Keratinocyte (primary cell): ENCODE data around the gene FAM120AOS. TPM values are rescaled to one million over a fixed set of nuclear protein-coding genes. Genes with fewer than 3 reads are reported as not detected.

Source experiments
- DNase-seq: peaks from one replicate; pipeline ENCODE4 v3.0.0-alpha.2; 2011; ENCODE audit warnings: low read depth, missing footprints, low spot score
- FAIRE-seq: peaks from 2 replicates; lab custom pipeline; 2011; peaks lifted over from hg19 to GRCh38; lab: Jason Lieb, UNC
- H2AFZ ChIP-seq: 2 replicates; pipeline ENCODE4 v1.6.0; 2012; ENCODE audit warnings: low read length, control low read depth, inconsistent platforms; ENCODE audit not compliant: control insufficient read depth
- H3K27ac ChIP-seq: 2 replicates; pipeline ENCODE4 v1.5.1; 2011; ENCODE audit warnings: low read length; ENCODE audit not compliant: control insufficient read depth, insufficient read depth
- H3K27me3 ChIP-seq: 3 replicates; pipeline ENCODE4 v1.6.0; 2011; ENCODE audit warnings: low read length; ENCODE audit not compliant: control insufficient read depth, insufficient read depth; ENCODE audit errors: extremely low read depth
- H3K36me3 ChIP-seq, 2 experiments: 2 replicates in 1 of 2; 3 replicates in 1 of 2; pipeline ENCODE4 v1.5.1; 2011; ENCODE audit warnings: low read length in 2 of 2, mild to moderate bottlenecking in 1 of 2; ENCODE audit not compliant: control insufficient read depth in 2 of 2, insufficient read depth in 2 of 2; ENCODE audit errors: extremely low read depth in 1 of 2
- H3K4me1 ChIP-seq: 3 replicates; pipeline ENCODE4 v1.5.1; 2011; ENCODE audit warnings: low read length; ENCODE audit not compliant: control insufficient read depth, insufficient read depth; ENCODE audit errors: extremely low read depth
- H3K4me2 ChIP-seq: 3 replicates; pipeline ENCODE4 v1.6.0; 2011; ENCODE audit warnings: low read depth, low read length; ENCODE audit not compliant: control insufficient read depth, insufficient read depth; ENCODE audit errors: extremely low read depth
- H3K4me3 ChIP-seq, 3 experiments: fragments of 200-600 bp in 1 of 3; sonication (generic) in 1 of 3; 2 replicates in 2 of 3; 3 replicates in 1 of 3; pipeline ENCODE4 v1.5.1; 2011 to 2016; ENCODE audit warnings: low read length in 3 of 3, mild to moderate bottlenecking in 3 of 3, control low read depth in 2 of 3, inconsistent platforms in 1 of 3, low read depth in 1 of 3, mixed read lengths in 1 of 3, mixed run types in 1 of 3, moderate library complexity in 1 of 3; ENCODE audit not compliant: control insufficient read depth in 2 of 3, insufficient read depth in 2 of 3; ENCODE audit errors: extremely low read depth in 1 of 3
- H3K79me2 ChIP-seq: 2 replicates; pipeline ENCODE4 v1.6.0; 2012; ENCODE audit warnings: low read length; ENCODE audit not compliant: control insufficient read depth, insufficient read depth
- H3K9ac ChIP-seq: 3 replicates; pipeline ENCODE4 v1.6.0; 2011; ENCODE audit warnings: low read length; ENCODE audit not compliant: control insufficient read depth, insufficient read depth; ENCODE audit errors: extremely low read depth
- H3K9me1 ChIP-seq: 3 replicates; pipeline ENCODE4 v1.6.0; 2011; ENCODE audit warnings: low read length; ENCODE audit not compliant: control insufficient read depth, insufficient read depth; ENCODE audit errors: extremely low read depth
- H3K9me3 ChIP-seq: 2 replicates; pipeline ENCODE4 v1.5.1; 2012; ENCODE audit warnings: low read depth, low read length; ENCODE audit not compliant: control insufficient read depth
- H4K20me1 ChIP-seq: 3 replicates; pipeline ENCODE4 v1.6.0; 2011; ENCODE audit warnings: low read length; ENCODE audit not compliant: control insufficient read depth, insufficient read depth; ENCODE audit errors: extremely low read depth
- CTCF ChIP-seq, 3 experiments: IDR thresholded peaks in 1 of 3; conservative IDR thresholded peaks in 1 of 3; optimal IDR thresholded peaks in 1 of 3; 2 replicates in 2 of 3; 3 replicates in 1 of 3; pipeline versions ENCODE3 to v1.5.1; 2011; ENCODE audit warnings: low read length in 3 of 3, mild to moderate bottlenecking in 3 of 3, moderate library complexity in 2 of 3, control low read depth in 1 of 3, inconsistent platforms in 1 of 3; ENCODE audit not compliant: insufficient read depth in 2 of 3; ENCODE audit errors: extremely low read depth in 1 of 3
- EZH2 ChIP-seq: IDR thresholded peaks from one replicate; pipeline ENCODE4 v1.6.1; 2012; ENCODE audit warnings: inconsistent platforms, mild to moderate bottlenecking, low read length, moderate library complexity
- dilution Hi-C: fragments of 300-500 bp; cut with MboI; formaldehyde crosslinking; loops from one replicate; pipeline ENCODE4 v1.7.0; 2020; ENCODE audit warnings: low sequenced_read_pairs; ENCODE audit not compliant: extremely low pct_ligation_motif_present
- polyA plus RNA-seq, 5 experiments: library from polyadenylated mRNA; depleted of rRNA in 3 of 5; stranded (reverse) in 3 of 5; stranded (forward) in 1 of 5; unstranded in 1 of 5; fragments of >200 nt; gene quantifications; 1 replicate in 1 of 5; 2 replicates in 3 of 5; 3 replicates in 1 of 5; pipeline versions ENCODE4 v1.2.1 to v1.2.3, GENCODE V29; 2011 to 2012; ENCODE audit warnings: missing spikeins in 2 of 5, low read depth in 1 of 5, low replicate concordance in 1 of 5

Gene FAM120AOS
- polyA plus RNA-seq, 1 donor (not counting 4 experiments of a cell fraction or from before 2014, with no cell fraction given), result 18.6 TPM

DNA sequence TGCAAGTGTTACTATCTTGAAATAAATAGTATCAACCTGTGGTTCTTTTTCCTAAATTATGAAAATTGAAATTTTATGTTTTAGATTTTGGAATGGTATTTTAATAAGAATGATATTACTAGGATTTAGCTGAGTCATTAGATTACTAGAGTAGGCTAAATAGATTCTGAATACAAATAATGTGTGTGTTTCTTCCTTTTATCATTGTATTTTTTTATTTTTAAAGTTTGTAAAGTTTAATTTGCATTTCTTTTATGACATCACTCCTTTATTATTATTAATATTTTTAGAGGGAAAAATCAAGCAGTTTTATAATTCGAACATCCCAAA is 8.0 kb upstream of the FAM120AOS start:
- Histone ChIP-seq H3K9me1 (peaks cover 2% of the 10 kb centered on the region), H3K4me3 (no peak overlapping the region), H3K9ac (no peak overlapping the region), H2AFZ (no peak overlapping the region), H3K36me3 (peaks cover 2 to 4% of the 10 kb centered on the region in 2 experiments), H3K27me3 (no peaks in the 10 kb centered on the region), H3K4me2 (no peak overlapping the region), H3K4me1 (peaks cover 27% of the 10 kb centered on the region), H4K20me1 (peaks cover 18% of the 10 kb centered on the region), H3K9me3 (no peaks in the 10 kb centered on the region), H3K27ac (no peak overlapping the region), H3K79me2 (peaks cover 98% of the 10 kb centered on the region)
- dilution Hi-C loops, result no loop called here
- DNase-seq (no peak), FAIRE-seq (no peak)
- no peak for TF ChIP-seq EZH2
- TF ChIP-seq CTCF (optimal IDR thresholded peaks at IDR 0.05 in 1 of 3, IDR thresholded peaks at IDR 0.05 in 1 of 3, conservative IDR thresholded peaks at IDR 0.05 in 1 of 3; ENCODE audit: extremely low read depth in 1 of 3, insufficient read depth in 2 of 3, low read length in 3 of 3), result no peak

DNA sequence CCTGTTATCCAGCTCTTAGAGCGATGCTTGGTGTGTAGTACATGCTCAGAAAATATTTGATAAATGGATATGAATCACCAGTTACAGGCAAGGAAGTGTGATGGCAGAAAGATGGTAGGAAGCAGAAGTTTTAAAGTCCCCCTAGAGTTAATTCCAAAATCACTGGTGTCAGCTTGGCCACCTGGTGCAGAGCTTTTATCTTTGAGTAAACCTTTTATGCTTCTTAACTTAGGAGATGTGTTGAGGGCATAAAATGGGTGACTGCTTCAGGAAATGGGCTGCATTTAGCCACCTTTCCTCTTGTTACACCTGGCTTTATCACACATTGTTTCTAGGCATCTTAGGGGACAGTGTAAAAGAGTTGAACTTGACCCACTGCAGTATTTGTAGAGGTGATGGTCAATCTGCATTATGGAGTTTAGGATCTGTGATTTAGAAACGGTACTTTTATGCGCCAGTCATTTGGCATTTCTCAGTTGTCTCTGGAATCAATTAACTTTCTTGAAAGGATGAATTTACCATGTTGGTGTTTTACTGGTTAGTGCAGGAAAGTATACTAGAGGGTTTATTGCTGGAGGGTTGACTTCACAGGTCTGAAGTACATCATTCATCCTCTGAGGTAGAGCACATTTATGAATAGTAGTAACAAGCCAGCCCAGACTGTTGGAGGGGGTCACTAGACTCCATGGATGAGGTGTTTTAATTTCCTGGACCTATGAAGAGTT is 7.5 kb upstream of the FAM120AOS start:
- Histone ChIP-seq H3K36me3 (peaks cover 2 to 4% of the 10 kb centered on the region in 2 experiments), H3K9ac (no peak overlapping the region), H3K4me1 (peaks cover 28% of the 10 kb centered on the region), H3K27me3 (no peaks in the 10 kb centered on the region), H3K27ac (no peak overlapping the region), H3K4me2 (no peak overlapping the region), H3K9me1 (peaks cover 2% of the 10 kb centered on the region), H4K20me1 (peaks cover 16% of the 10 kb centered on the region), H3K4me3 (no peak overlapping the region), H2AFZ (no peak overlapping the region), H3K79me2 (peaks cover 98% of the 10 kb centered on the region), H3K9me3 (no peaks in the 10 kb centered on the region)
- TF ChIP-seq EZH2 (no peak), CTCF (optimal IDR thresholded peaks at IDR 0.05 in 1 of 3, IDR thresholded peaks at IDR 0.05 in 1 of 3, conservative IDR thresholded peaks at IDR 0.05 in 1 of 3; ENCODE audit: extremely low read depth in 1 of 3, insufficient read depth in 2 of 3, low read length in 3 of 3) (no peak)
- dilution Hi-C loops, result no loop called here
- FAIRE-seq (no peak), DNase-seq (no peak)
